ENCODE data around the gene UPK3A. TPM values are rescaled to one million over a fixed set of nuclear protein-coding genes. Genes with fewer than 3 reads are reported as not detected.
A peak's percentile ranks its signal among the peaks of the same experiment; 100 is the strongest.

UPK3A gene
- total and polyA plus RNA-seq, 9 donors = 0.19 to 4.3 (median 0.43) TPM; not detected in 5

DNA sequence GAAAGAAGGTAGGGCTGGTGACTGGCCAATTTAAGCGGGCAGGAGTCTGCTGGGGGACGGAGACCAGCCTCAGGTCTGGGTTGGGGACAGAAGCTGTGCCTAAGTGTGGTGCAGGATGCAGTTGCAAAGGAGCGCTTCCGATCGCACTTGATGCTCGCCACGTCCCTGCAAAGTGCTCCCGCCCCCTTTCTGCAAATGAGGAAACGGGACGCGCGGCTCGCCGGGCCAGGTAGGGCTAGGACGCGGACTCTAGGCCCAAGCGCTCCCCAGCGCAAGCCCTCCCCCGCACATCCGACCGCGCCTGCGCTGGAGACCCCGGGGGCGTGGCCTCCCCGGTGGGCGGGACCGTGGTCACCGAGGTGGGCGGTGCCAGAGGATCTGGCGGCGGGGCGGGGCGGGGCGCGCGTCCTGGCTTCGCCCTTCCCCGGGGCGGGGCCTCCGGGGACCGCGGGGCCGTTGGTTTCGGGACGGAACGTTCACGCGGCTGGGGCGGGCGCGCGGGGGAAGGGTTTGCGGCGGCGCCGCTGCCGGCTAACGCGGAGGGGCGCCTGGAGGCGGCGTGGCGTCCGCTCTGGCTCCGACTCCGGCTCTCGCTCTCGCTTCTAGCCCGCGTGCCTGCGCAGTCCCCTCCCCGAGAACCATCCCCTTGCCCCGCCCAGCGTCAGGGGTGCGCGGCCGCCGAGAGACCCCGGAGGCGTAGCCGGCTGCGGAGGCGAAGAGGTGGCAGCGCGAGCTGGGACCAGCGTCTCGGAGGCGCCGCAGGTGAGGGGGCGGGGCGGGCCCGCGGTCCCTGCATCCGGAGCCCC lies 24.9 kb downstream of the UPK3A start, which contains the start of gene FAM118A:
Gene FAM118A (plus strand): TSS at position 513 of the 806 bp plus-strand sequence. CDS start 12,446 bp downstream, outside the sequence.
- Histone ChIP-seq H3K9me3 (replicated peaks; ENCODE audit: control insufficient read depth, low read depth, low read length) (no peaks in the 10 kb centered on the region), H3K36me3 (ENCODE audit: control insufficient read depth, insufficient read depth, low read length) (peaks cover 5% of the 10 kb centered on the region), H3K4me3 (ENCODE audit: low read length) (peak within 1 kb of the TSS; percentile 68), H3K4me1 (ENCODE audit: control insufficient read depth, insufficient read depth, low read length) (peaks cover 23% of the 10 kb centered on the region), H3K27ac (ENCODE audit: low read length) (peak within 1 kb of the TSS; percentile 86), H3K27me3 (ENCODE audit: control insufficient read depth, insufficient read depth, low read length) (peaks cover 2% of the 10 kb centered on the region)
- DNase-seq = peak; percentile 97
- under 1% methylated on average over 95 of the region's 95 CpGs for WGBS (ENCODE audit: insufficient coverage)

DNA sequence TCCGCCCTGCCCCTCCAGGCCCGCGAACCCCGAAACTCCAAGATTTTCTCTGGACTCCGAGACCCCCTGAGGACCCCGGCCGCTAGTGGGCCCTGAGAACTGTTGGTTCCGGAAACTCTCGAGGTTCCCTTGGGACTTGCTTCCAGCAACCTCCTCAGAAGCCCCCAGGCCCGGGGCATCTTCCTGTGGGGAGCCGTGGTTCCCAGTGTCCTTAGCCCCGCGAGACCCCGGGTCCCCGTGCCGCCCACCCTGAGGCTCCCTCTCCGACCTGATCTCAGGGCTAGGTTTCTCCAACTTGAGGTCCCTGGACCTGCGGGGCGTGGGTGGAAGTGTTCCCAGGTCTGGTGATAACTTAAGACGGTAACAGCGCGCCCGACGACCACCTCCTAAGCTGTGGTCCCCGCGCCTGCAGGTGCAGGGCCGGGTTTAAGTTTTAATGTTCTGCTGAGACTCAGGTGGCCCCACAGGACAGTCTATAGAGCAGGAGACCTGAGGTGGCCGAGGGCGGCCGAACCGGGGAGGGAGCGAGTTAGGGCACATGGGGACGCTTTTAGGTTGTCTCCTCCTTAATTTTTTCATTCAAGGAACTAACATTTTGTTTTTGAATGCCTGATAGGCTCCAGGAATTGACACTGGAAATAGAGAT lies 25.7 kb downstream of the UPK3A start:
- Histone ChIP-seq H3K36me3 (ENCODE audit: control insufficient read depth, insufficient read depth, low read length) (peaks cover 5% of the 10 kb centered on the region), H3K27me3 (ENCODE audit: control insufficient read depth, insufficient read depth, low read length) (peaks cover 2% of the 10 kb centered on the region), H3K4me1 (ENCODE audit: control insufficient read depth, insufficient read depth, low read length) (peaks cover 23% of the 10 kb centered on the region), H3K9me3 (replicated peaks; ENCODE audit: control insufficient read depth, low read depth, low read length) (no peaks in the 10 kb centered on the region), H3K27ac (ENCODE audit: low read length) (no peak overlapping the region), H3K4me3 (ENCODE audit: low read length) (peak overlapping the region; percentile 68)
- 2% methylated on average over 26 of the region's 33 CpGs for WGBS (ENCODE audit: insufficient coverage)
- peak; percentile 52 for DNase-seq

GRCh38 chr22:45310977-45311531 lies 26.3 kb downstream of the UPK3A start:
- no peak overlapping the region for H3K27ac ChIP-seq (ENCODE audit: low read length)
- WGBS (ENCODE audit: insufficient coverage) = 47% methylated on average over 14 of the region's 14 CpGs
- H3K36me3 ChIP-seq (ENCODE audit: control insufficient read depth, insufficient read depth, low read length) = peaks cover 5% of the 10 kb centered on the region
- no peaks in the 10 kb centered on the region for H3K9me3 ChIP-seq (replicated peaks; ENCODE audit: control insufficient read depth, low read depth, low read length)
- peaks cover 2% of the 10 kb centered on the region for H3K27me3 ChIP-seq (ENCODE audit: control insufficient read depth, insufficient read depth, low read length)
- DNase-seq = no peak
- H3K4me1 ChIP-seq (ENCODE audit: control insufficient read depth, insufficient read depth, low read length) = peaks cover 23% of the 10 kb centered on the region
- peak overlapping the region; percentile 68 for H3K4me3 ChIP-seq (ENCODE audit: low read length)

DNA sequence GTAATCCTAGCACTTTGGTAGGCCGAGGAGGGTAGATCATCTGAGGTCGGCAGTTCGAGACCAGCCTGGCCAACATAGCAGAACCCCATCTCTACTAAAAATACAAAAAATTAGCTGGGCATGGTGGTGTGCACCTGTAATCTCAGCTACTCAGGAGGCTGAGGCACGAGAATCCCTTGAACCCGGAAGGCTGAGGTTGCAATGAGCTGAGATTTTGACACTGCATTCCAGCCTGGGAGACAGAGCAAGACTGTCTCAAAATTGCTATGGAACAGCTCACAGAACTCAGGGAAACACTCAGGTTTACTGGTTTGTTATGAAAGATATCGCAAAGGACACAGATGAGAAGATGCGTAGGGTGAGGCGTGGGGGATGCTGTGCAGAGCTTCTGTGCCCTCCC lies 27.7 kb downstream of the UPK3A start:
- H3K4me3 ChIP-seq (ENCODE audit: low read length) = no peak overlapping the region
- no peaks in the 10 kb centered on the region for H3K9me3 ChIP-seq (replicated peaks; ENCODE audit: control insufficient read depth, low read depth, low read length)
- no peak overlapping the region for H3K27ac ChIP-seq (ENCODE audit: low read length)
- no peak for DNase-seq
- H3K36me3 ChIP-seq (ENCODE audit: control insufficient read depth, insufficient read depth, low read length) = peaks cover 5% of the 10 kb centered on the region
- peaks cover 24% of the 10 kb centered on the region for H3K4me1 ChIP-seq (ENCODE audit: control insufficient read depth, insufficient read depth, low read length)
- 86% methylated on average over 5 of the region's 8 CpGs for WGBS (ENCODE audit: insufficient coverage)
- H3K27me3 ChIP-seq (ENCODE audit: control insufficient read depth, insufficient read depth, low read length) = no peaks in the 10 kb centered on the region

DNA sequence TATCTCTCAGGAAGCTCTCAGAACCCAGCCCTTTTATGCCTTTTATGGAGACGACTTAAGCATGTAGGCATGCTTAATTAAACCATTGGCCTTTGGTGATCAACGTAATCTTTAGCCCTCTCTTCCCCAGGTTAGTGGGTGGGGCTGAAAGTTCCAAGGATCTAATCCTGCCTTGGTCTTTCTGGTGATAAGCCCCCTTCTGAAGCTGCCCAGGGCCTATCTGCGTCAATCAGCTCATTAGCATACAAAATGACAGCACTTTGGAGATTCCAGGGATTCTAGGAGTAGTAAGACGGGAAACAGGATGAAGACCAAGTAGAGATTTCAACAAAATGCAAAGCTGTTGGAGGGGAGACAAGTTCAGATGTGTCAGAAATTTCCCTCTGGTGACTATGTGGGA lies 28.1 kb downstream of the UPK3A start:
- H3K9me3 ChIP-seq (replicated peaks; ENCODE audit: control insufficient read depth, low read depth, low read length) = no peaks in the 10 kb centered on the region
- peaks cover 5% of the 10 kb centered on the region for H3K36me3 ChIP-seq (ENCODE audit: control insufficient read depth, insufficient read depth, low read length)
- H3K4me1 ChIP-seq (ENCODE audit: control insufficient read depth, insufficient read depth, low read length) = peaks cover 29% of the 10 kb centered on the region
- H3K27ac ChIP-seq (ENCODE audit: low read length) = no peak overlapping the region
- no peaks in the 10 kb centered on the region for H3K27me3 ChIP-seq (ENCODE audit: control insufficient read depth, insufficient read depth, low read length)
- no peak overlapping the region for H3K4me3 ChIP-seq (ENCODE audit: low read length)
- DNase-seq = no peak
- WGBS (ENCODE audit: insufficient coverage) = 100% methylated on average over 1 of the region's 4 CpGs

DNA sequence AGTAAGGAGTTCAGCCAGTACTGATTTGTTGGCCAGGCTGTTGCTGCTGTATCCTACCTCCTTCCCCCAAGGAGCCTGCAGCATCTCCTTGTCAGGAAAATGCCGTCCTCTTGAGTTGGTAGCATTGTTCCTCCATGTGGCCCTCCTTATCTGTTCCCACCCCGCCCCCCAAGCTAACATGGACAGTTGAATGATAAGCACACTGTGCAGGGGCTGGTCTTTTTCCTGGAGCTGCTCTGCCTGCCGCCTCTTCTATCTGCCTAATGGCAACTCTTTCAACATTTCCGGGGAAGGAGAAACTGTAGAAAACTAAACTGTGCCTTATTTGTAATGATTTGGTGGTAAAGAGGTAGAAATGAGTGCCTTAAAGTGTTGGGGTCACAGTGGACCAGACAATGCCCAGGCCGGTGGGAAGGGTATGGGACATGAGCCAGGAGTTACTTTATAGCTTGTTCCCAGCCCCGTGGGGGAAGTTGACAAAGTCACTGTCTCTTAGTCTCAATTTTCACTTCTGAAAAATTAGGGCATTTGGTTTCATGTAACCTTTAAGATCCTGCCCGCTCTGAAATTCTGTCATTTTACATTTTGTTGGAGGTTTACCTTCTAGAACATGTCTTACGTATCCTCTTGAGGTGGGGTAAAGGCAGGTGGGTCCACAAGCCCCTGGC lies 29.4 kb downstream of the UPK3A start:
- Histone ChIP-seq H3K27ac (ENCODE audit: low read length) (no peak overlapping the region), H3K9me3 (replicated peaks; ENCODE audit: control insufficient read depth, low read depth, low read length) (no peaks in the 10 kb centered on the region), H3K36me3 (ENCODE audit: control insufficient read depth, insufficient read depth, low read length) (peaks cover 5% of the 10 kb centered on the region), H3K4me3 (ENCODE audit: low read length) (no peak overlapping the region), H3K4me1 (ENCODE audit: control insufficient read depth, insufficient read depth, low read length) (peaks cover 32% of the 10 kb centered on the region), H3K27me3 (ENCODE audit: control insufficient read depth, insufficient read depth, low read length) (no peaks in the 10 kb centered on the region)
- WGBS (ENCODE audit: insufficient coverage) = 75% methylated on average over 6 of the region's 8 CpGs
- no peak for DNase-seq

GRCh38 chr22:45314786-45315185 lies 30.0 kb downstream of the UPK3A start:
- H3K4me1 ChIP-seq (ENCODE audit: control insufficient read depth, insufficient read depth, low read length) = peaks cover 34% of the 10 kb centered on the region
- no CpG with 5 or more reads among the region's 6 CpGs for WGBS (ENCODE audit: insufficient coverage)

DNA sequence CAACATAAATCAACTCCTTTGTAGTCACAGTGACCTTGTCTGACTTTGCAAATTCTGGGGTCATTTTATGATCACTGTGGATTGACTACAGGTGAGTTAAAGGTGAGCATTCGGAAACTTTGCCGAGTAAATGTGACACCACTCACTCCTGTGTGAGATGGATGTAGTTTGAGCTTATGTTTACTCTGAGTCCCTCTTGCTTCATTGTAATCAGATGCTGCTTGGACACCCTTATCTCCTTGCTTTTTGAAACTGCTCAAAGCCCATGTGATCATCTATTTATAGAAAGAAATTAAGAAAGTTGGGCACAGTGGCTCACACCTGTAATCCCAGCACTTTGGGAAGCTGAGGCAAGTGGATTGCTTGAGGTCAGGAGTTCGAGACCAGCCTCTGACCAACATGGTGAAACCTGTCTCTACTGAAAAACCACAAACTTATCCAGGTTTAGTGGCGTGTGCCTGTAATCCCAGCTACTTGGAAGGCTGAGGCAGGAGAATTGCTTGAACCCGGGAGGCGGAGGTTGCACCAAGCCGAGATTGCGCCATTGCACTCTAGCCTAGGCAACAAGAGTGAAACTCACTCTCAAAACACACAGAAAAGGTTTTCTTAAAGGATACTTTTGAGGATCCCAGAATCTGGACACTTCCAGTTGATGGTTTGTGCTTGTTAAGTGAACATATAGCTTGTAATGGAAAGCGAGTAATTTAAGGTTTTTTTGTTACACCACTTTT lies 32.2 kb downstream of the UPK3A start:
- 93% methylated on average over 6 of the region's 9 CpGs for WGBS (ENCODE audit: insufficient coverage)
- no peak overlapping the region for H3K4me3 ChIP-seq (ENCODE audit: low read length)
- no peak for DNase-seq
- peaks cover 25% of the 10 kb centered on the region for H3K4me1 ChIP-seq (ENCODE audit: control insufficient read depth, insufficient read depth, low read length)
- H3K9me3 ChIP-seq (replicated peaks; ENCODE audit: control insufficient read depth, low read depth, low read length) = no peaks in the 10 kb centered on the region
- peaks cover 2% of the 10 kb centered on the region for H3K36me3 ChIP-seq (ENCODE audit: control insufficient read depth, insufficient read depth, low read length)
- H3K27ac ChIP-seq (ENCODE audit: low read length) = no peak overlapping the region
- no peaks in the 10 kb centered on the region for H3K27me3 ChIP-seq (ENCODE audit: control insufficient read depth, insufficient read depth, low read length)

More at GRCh38 chr22:45314786-45315185, 30.0 kb downstream of the UPK3A start:
- DNase-seq = no peak
- Histone ChIP-seq H3K27ac (ENCODE audit: low read length) (no peak overlapping the region), H3K9me3 (replicated peaks; ENCODE audit: control insufficient read depth, low read depth, low read length) (no peaks in the 10 kb centered on the region), H3K27me3 (ENCODE audit: control insufficient read depth, insufficient read depth, low read length) (no peaks in the 10 kb centered on the region), H3K4me3 (ENCODE audit: low read length) (no peak overlapping the region), H3K36me3 (ENCODE audit: control insufficient read depth, insufficient read depth, low read length) (peaks cover 5% of the 10 kb centered on the region)

- Histone ChIP-seq H3K27ac (ENCODE audit: low read length) (peak overlapping the region; percentile 82), H3K36me3 (ENCODE audit: control insufficient read depth, insufficient read depth, low read length) (peaks cover 3% of the 10 kb centered on the region), H3K9me3 (replicated peaks; ENCODE audit: control insufficient read depth, low read depth, low read length) (no peaks in the 10 kb centered on the region), H3K4me1 (ENCODE audit: control insufficient read depth, insufficient read depth, low read length) (peaks cover 25% of the 10 kb centered on the region), H3K4me3 (ENCODE audit: low read length) (no peak overlapping the region), H3K27me3 (ENCODE audit: control insufficient read depth, insufficient read depth, low read length) (no peaks in the 10 kb centered on the region)
- 63% methylated on average over 13 of the region's 19 CpGs for WGBS (ENCODE audit: insufficient coverage)
- DNase-seq = peak; percentile 49
Observed at GRCh38 chr22:45317551-45318167, 32.9 kb downstream of the UPK3A start.
